K562 (cell line): ENCODE measurements around the gene ZMIZ1. TPM values are rescaled to one million over a fixed set of nuclear protein-coding genes. Genes with fewer than 3 reads are reported as not detected.
A peak's percentile ranks its signal among the peaks of the same experiment; 100 is the strongest.

Source experiments
- BRD4 ChIP-seq: fragments of 200-600 bp; sonication (generic); IDR thresholded peaks from 2 replicates; pipeline ENCODE4 v1.6.1; 2017; ENCODE audit warnings: inconsistent platforms
- CREBBP ChIP-seq: IDR thresholded peaks from one replicate; pipeline ENCODE4 v1.6.1; 2012; ENCODE audit warnings: low read depth, mild to moderate bottlenecking, control low read depth, inconsistent platforms, low read length
- EP300 ChIP-seq: IDR thresholded peaks from 2 replicates; pipeline ENCODE4 v1.6.1; 2012; ENCODE audit warnings: low read length, improper control_type of control experiment
- FOXP1 ChIP-seq: sonication (generic); formaldehyde crosslinking; IDR thresholded peaks from 2 replicates; pipeline ENCODE4 v1.8.0; 2022; ENCODE audit warnings: mild to moderate bottlenecking, missing genetic modification reagents
- KLF1 ChIP-seq: fragments of 450-650 bp; IDR thresholded peaks from 2 replicates; pipeline ENCODE4 v1.6.1; 2016; ENCODE audit warnings: missing genetic modification characterization, missing compliant biosample characterization
- polyA plus RNA-seq, 8 experiments: library from polyadenylated mRNA; depleted of rRNA in 4 of 8; stranded (reverse) in 5 of 8; unstranded in 3 of 8; fragments of >200 nt; fragmentation: Nextera tagmentation in 2 of 8; fragmentation: Illumina TruSeq in 1 of 8; extraction: Ambion mirVana in 2 of 8; extraction: Trizol in 1 of 8; gene quantifications; 2 replicates each; pipeline versions ENCODE4 v1.2.1 to v1.2.3, GENCODE V29; 2011 to 2014; ENCODE audit warnings: inconsistent platforms in 1 of 8, missing spikeins in 1 of 8
- total RNA-seq, 7 experiments: library from RNA; depleted of rRNA in 6 of 7; stranded (reverse); fragments of >200 nt in 6 of 7; fragmentation: Illumina TruSeq in 2 of 7; extraction: Trizol in 2 of 7; gene quantifications; 2 replicates each; pipeline versions ENCODE4 v1.2.1 to v1.2.3, GENCODE V29; 2011 to 2021; ENCODE audit warnings: low replicate concordance in 1 of 7
- TF ChIP-seq, protein P1 (sequence below): IDR thresholded peaks from 2 replicates; pipeline ENCODE4 v1.6.1; 2011; ENCODE audit warnings: borderline replicate concordance, low read depth, mild to moderate bottlenecking, moderate library complexity, low read length; ENCODE audit not compliant: insufficient read depth, poor library complexity, severe bottlenecking
- TF ChIP-seq, protein P2 (sequence below), 2 experiments: fragments of 450-650 bp in 1 of 2; IDR thresholded peaks; 2 replicates each; pipeline ENCODE4 v1.6.1; 2011 to 2017; ENCODE audit warnings: low read depth in 2 of 2, antibody characterized with exemption in 1 of 2, borderline replicate concordance in 1 of 2, low read length in 1 of 2, mild to moderate bottlenecking in 1 of 2, mixed read lengths in 1 of 2; ENCODE audit not compliant: control insufficient read depth in 1 of 2
- TF ChIP-seq, protein P3 (sequence below), 2 experiments: fragments of 450-650 bp; IDR thresholded peaks; 2 replicates each; pipeline ENCODE4 v1.6.1; 2016; ENCODE audit warnings: mild to moderate bottlenecking in 2 of 2, borderline replicate concordance in 1 of 2, low read depth in 1 of 2, moderate library complexity in 1 of 2
- TF ChIP-seq, protein P4 (sequence below): fragments of 450-650 bp; IDR thresholded peaks from 2 replicates; pipeline ENCODE4 v1.6.1; 2016; ENCODE audit warnings: antibody characterized with exemption

ZMIZ1 gene
- total and polyA plus RNA-seq, 9 of the 15 experiments (the other 6 are each of a cell fraction or from before 2014, with no cell fraction given) = 1.0 to 37.3 (median 4.3) TPM

DNA sequence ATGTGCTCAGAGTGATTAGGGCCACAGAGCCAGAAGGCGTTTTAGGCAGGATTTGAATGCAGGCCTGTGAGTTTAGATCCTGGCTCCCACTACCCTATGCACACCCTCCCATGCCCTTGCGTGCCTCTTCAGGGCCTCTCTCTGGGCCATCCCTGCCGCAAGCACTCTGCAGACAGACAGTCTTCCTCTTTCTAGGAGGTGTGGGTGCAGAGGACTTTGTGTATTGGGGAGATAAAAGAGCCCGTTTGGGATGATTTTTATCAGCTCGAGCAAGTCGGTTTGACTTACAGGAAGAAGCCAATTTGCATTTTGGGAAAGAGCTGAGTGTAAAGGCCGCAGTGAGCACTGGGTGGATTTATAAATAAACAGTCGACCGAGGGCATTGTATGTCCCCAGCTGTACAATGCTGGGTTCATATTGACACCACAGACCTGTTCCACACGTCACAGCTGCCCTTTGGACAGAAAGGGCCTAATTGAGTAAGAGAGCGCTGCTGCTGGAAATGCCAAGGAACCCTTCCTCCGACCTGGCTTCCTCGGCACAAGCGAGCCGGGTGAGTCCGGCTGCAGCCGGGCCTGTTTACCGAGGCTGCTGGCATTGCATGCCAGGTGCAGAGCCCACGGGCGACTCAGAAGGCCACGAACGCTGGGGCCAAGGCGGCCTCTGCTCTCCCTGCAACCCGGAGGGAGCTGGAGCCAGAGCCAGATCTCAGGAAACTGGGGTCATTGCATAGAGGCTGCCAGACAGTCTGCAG is 25.1 kb downstream of the ZMIZ1 start (continued):
- TF ChIP-seq, protein P1, sequence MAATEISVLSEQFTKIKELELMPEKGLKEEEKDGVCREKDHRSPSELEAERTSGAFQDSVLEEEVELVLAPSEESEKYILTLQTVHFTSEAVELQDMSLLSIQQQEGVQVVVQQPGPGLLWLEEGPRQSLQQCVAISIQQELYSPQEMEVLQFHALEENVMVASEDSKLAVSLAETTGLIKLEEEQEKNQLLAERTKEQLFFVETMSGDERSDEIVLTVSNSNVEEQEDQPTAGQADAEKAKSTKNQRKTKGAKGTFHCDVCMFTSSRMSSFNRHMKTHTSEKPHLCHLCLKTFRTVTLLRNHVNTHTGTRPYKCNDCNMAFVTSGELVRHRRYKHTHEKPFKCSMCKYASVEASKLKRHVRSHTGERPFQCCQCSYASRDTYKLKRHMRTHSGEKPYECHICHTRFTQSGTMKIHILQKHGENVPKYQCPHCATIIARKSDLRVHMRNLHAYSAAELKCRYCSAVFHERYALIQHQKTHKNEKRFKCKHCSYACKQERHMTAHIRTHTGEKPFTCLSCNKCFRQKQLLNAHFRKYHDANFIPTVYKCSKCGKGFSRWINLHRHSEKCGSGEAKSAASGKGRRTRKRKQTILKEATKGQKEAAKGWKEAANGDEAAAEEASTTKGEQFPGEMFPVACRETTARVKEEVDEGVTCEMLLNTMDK = no peak
- TF ChIP-seq, protein P2, sequence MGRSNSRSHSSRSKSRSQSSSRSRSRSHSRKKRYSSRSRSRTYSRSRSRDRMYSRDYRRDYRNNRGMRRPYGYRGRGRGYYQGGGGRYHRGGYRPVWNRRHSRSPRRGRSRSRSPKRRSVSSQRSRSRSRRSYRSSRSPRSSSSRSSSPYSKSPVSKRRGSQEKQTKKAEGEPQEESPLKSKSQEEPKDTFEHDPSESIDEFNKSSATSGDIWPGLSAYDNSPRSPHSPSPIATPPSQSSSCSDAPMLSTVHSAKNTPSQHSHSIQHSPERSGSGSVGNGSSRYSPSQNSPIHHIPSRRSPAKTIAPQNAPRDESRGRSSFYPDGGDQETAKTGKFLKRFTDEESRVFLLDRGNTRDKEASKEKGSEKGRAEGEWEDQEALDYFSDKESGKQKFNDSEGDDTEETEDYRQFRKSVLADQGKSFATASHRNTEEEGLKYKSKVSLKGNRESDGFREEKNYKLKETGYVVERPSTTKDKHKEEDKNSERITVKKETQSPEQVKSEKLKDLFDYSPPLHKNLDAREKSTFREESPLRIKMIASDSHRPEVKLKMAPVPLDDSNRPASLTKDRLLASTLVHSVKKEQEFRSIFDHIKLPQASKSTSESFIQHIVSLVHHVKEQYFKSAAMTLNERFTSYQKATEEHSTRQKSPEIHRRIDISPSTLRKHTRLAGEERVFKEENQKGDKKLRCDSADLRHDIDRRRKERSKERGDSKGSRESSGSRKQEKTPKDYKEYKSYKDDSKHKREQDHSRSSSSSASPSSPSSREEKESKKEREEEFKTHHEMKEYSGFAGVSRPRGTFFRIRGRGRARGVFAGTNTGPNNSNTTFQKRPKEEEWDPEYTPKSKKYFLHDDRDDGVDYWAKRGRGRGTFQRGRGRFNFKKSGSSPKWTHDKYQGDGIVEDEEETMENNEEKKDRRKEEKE (IDR thresholded peaks at IDR 0.05; ENCODE audit: borderline replicate concordance in 1 of 2, control insufficient read depth in 1 of 2, low read depth in 2 of 2, low read length in 1 of 2) = no peak
- TF ChIP-seq KLF1 (tag) (no peak), CREBBP (no peak), BRD4 (no peak), EP300 (peak; percentile 91), FOXP1 (CRISPR knock-in tag) (no peak)
- TF ChIP-seq, protein P3, sequence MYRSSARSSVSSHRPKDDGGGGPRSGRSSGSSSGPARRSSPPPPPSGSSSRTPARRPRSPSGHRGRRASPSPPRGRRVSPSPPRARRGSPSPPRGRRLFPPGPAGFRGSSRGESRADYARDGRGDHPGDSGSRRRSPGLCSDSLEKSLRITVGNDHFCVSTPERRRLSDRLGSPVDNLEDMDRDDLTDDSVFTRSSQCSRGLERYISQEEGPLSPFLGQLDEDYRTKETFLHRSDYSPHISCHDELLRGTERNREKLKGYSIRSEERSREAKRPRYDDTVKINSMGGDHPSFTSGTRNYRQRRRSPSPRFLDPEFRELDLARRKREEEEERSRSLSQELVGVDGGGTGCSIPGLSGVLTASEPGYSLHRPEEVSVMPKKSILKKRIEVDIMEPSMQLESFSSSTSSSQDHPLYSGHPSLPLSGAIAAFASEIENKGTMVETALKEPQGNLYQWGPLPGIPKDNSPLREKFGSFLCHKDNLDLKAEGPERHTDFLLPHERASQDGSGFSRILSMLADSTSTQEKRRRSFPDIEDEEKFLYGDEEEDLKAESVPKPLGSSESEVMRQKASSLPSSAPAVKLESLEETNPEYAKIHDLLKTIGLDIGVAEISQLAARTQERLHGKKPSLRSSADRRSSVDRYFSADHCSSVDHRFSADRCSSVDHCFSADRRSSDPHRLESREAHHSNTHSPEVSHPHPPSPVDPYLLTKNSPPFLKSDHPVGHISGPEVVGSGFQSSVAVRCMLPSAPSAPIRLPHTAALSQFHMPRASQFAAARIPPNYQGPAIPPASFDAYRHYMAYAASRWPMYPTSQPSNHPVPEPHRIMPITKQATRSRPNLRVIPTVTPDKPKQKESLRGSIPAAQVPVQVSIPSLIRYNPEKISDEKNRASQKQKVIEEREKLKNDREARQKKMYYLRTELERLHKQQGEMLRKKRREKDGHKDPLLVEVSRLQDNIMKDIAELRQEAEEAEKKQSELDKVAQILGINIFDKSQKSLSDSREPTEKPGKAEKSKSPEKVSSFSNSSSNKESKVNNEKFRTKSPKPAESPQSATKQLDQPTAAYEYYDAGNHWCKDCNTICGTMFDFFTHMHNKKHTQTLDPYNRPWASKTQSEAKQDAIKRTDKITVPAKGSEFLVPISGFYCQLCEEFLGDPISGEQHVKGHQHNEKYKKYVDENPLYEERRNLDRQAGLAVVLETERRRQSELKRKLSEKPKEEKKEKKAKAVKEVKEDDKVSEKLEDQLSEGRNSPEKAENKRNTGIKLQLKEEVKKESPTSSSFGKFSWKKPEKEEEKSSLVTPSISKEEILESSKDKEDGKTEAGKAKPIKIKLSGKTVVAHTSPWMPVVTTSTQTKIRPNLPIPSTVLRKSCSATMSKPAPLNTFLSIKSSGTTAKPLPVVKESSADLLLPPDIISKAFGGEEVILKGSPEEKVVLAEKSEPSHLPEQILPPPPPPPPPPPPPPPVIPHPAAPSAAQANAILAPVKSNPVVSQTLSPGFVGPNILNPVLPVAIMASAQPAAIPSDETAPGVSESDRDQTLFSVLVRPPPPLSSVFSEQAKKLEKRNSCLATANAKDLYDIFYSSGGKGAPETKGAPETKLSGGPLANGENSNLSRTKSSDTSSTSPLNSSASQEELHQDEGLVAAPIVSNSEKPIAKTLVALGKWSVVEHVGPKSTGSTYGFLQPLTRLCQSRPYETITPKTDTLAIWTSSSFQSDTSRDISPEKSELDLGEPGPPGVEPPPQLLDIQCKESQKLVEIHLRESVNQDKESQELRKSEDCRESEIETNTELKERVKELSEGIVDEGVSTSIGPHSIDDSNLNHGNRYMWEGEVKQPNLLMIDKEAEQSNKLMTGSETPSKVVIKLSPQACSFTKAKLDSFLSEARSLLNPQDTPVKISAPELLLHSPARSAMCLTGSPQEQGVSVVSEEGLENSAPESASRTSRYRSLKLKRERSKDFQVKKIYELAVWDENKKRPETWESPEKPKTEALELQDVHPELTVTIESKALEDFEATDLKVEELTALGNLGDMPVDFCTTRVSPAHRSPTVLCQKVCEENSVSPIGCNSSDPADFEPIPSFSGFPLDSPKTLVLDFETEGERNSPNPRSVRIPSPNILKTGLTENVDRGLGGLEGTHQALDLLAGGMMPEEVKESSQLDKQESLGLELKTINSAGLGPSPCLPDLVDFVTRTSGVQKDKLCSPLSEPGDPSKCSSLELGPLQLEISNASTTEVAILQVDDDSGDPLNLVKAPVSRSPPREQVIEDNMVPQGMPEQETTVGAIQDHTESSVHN (IDR thresholded peaks at IDR 0.05; ENCODE audit: borderline replicate concordance in 1 of 2, low read depth in 1 of 2) = no peak
- TF ChIP-seq, protein P4, sequence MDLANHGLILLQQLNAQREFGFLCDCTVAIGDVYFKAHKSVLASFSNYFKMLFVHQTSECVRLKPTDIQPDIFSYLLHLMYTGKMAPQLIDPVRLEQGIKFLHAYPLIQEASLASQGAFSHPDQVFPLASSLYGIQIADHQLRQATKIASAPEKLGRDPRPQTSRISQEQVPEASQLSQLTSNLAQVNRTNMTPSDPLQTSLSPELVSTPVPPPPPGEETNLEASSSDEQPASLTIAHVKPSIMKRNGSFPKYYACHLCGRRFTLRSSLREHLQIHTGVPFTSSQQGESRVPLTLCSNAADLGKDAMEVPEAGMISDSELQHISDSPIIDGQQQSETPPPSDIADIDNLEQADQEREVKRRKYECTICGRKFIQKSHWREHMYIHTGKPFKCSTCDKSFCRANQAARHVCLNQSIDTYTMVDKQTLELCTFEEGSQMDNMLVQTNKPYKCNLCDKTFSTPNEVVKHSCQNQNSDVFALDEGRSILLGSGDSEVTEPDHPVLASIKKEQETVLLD = no peak; the same call in 1 of the 2 replicates
